HCT116 (cell line): ENCODE data around the gene AFTPH. TPM values are rescaled to one million over a fixed set of nuclear protein-coding genes. Genes with fewer than 3 reads are reported as not detected.

Experiments
- ATAC-seq: fragments of 200-7000 bp; cut with Tn5 transposase; 2 replicates; pipeline ENCODE4 v1.9.1; 2020; ENCODE audit warnings: mild to moderate bottlenecking, moderate library complexity
- BruUV-seq: library from RNA; stranded (reverse); fragments of 400-500 nt; replicated peaks from 2 replicates; lab custom pipeline; 2021; lab: Mats Ljungman, UMichigan
- CTCF ChIA-PET: fragments of 300-600 bp; sonication (Branson Sonifier 250); formaldehyde crosslinking; loops from one replicate; lab custom pipeline; 2021; ENCODE audit warnings: antibody characterized with exemption; lab: Charles Lee
- POLR2A ChIA-PET: fragments of 300-600, 350-600 bp; sonication (Branson Sonifier 250); formaldehyde crosslinking; loops from one replicate; lab custom pipeline; 2021; ENCODE audit warnings: antibody characterized with exemption; lab: Charles Lee
- RAD21 ChIA-PET, 2 experiments: fragments of 300-600 bp; sonication (Branson Sonifier 250); formaldehyde crosslinking; loops; one replicate each; lab custom pipeline; 2023; ENCODE audit warnings: low total read pairs in 2 of 2; ENCODE audit not compliant: uncharacterized antibody in 2 of 2, unreplicated experiment in 2 of 2, low non-redundant PET in 1 of 2; lab: Charles Lee
- DNase-seq: peaks from one replicate; pipeline ENCODE4 v3.0.0-alpha.2; 2010; ENCODE audit warnings: low read depth, low spot score
- H2AFZ ChIP-seq: fragments of 200-600 bp; shearing (Covaris generic), sonication (generic); 2 replicates; pipeline ENCODE4 v1.6.1; 2017; ENCODE audit warnings: low read depth, mixed run types, mixed read lengths, antibody characterized with exemption, low read length; ENCODE audit not compliant: poor library complexity, severe bottlenecking
- H3K27ac ChIP-seq: 2 replicates; pipeline ENCODE4 v1.5.1; 2012; ENCODE audit warnings: low read depth, low read length
- H3K27me3 ChIP-seq: fragments of 200-600 bp; sonication (generic); 2 replicates; pipeline ENCODE4 v1.6.1; 2016; ENCODE audit warnings: mixed run types, low read length, mixed read lengths; ENCODE audit not compliant: insufficient read depth
- H3K36me3 ChIP-seq, 2 experiments: fragments of 200-500 bp in 1 of 2; fragments of 200-600 bp in 1 of 2; sonication (Bioruptor generic) in 1 of 2; sonication (generic) in 1 of 2; 2 replicates each; pipeline versions ENCODE4 v1.5.1 to v1.6.1; 2014 to 2016; ENCODE audit warnings: low read length in 2 of 2, inconsistent platforms in 1 of 2, mixed read lengths in 1 of 2, mixed run types in 1 of 2; ENCODE audit not compliant: insufficient read depth in 2 of 2, control insufficient read depth in 1 of 2
- H3K4me1 ChIP-seq, 2 experiments: fragments of 200-600 bp in 1 of 2; sonication (generic) in 1 of 2; 2 replicates each; pipeline versions ENCODE4 v1.5.1 to v1.6.1; 2012 to 2017; ENCODE audit warnings: low read length in 2 of 2, inconsistent platforms in 1 of 2, mild to moderate bottlenecking in 1 of 2, mixed read lengths in 1 of 2, mixed run types in 1 of 2, moderate library complexity in 1 of 2; ENCODE audit not compliant: insufficient read depth in 2 of 2, control insufficient read depth in 1 of 2
- H3K4me2 ChIP-seq: fragments of 200-600 bp; sonication (generic); 2 replicates; pipeline ENCODE4 v1.6.1; 2017; ENCODE audit warnings: mixed run types, low read length, mixed read lengths
- H3K4me3 ChIP-seq, 2 experiments: fragments of 200-600 bp in 1 of 2; sonication (generic) in 1 of 2; replicated peaks in 1 of 2; 2 replicates each; pipeline ENCODE4 v1.5.1; 2011 to 2016; ENCODE audit warnings: low read length in 2 of 2, control low read depth in 1 of 2, low read depth in 1 of 2, mild to moderate bottlenecking in 1 of 2, mixed read lengths in 1 of 2, mixed run types in 1 of 2
- H3K79me2 ChIP-seq: fragments of 200-600 bp; sonication (generic); 2 replicates; pipeline ENCODE4 v1.6.1; 2017; ENCODE audit warnings: mild to moderate bottlenecking, mixed run types, low read length, moderate library complexity, mixed read lengths; ENCODE audit not compliant: insufficient read depth
- H3K9ac ChIP-seq: fragments of 200-600 bp; sonication (generic); 2 replicates; pipeline ENCODE4 v1.6.1; 2016; ENCODE audit warnings: low read length, mixed read lengths
- H3K9me2 ChIP-seq: fragments of 200-600 bp; sonication (generic), shearing (Covaris generic); 2 replicates; pipeline ENCODE4 v1.6.1; 2017; ENCODE audit warnings: mixed run types, mild to moderate bottlenecking, moderate library complexity; ENCODE audit not compliant: insufficient read depth
- H3K9me3 ChIP-seq, 2 experiments: fragments of 200-500 bp in 1 of 2; fragments of 200-600 bp in 1 of 2; sonication (Bioruptor generic) in 1 of 2; sonication (generic) in 1 of 2; 2 replicates each; pipeline ENCODE4 v1.6.1; 2014 to 2017; ENCODE audit warnings: low read length in 2 of 2, mixed read lengths in 2 of 2, inconsistent platforms in 1 of 2, low read depth in 1 of 2, mild to moderate bottlenecking in 1 of 2, mixed run types in 1 of 2, moderate library complexity in 1 of 2; ENCODE audit not compliant: control insufficient read depth in 1 of 2, insufficient read depth in 1 of 2
- H4K20me1 ChIP-seq: fragments of 200-600 bp; sonication (generic), shearing (Covaris generic); 2 replicates; pipeline ENCODE4 v1.6.1; 2017; ENCODE audit warnings: mixed run types, mild to moderate bottlenecking, moderate library complexity; ENCODE audit not compliant: insufficient read depth
- CBX3 ChIP-seq: IDR thresholded peaks from 2 replicates; pipeline ENCODE4 v1.6.1; 2012; ENCODE audit warnings: low read depth
- CEBPB ChIP-seq: IDR thresholded peaks from 2 replicates; pipeline ENCODE4 v1.6.1; 2012; ENCODE audit warnings: low read depth
- EGR1 ChIP-seq: IDR thresholded peaks from 2 replicates; pipeline ENCODE4 v1.6.1; 2012; ENCODE audit warnings: low read depth
- ELF1 ChIP-seq: IDR thresholded peaks from 2 replicates; pipeline ENCODE4 v1.6.1; 2012; ENCODE audit warnings: low read depth, borderline replicate concordance
- EZH2 ChIP-seq: fragments of 200-600 bp; sonication (generic); IDR thresholded peaks from 2 replicates; pipeline ENCODE4 v1.6.1; 2017; ENCODE audit warnings: antibody characterized with exemption, mixed run types
- EZH2phosphoT487 ChIP-seq: fragments of 200-600 bp; IDR thresholded peaks from 2 replicates; pipeline ENCODE4 v1.6.1; 2018; ENCODE audit warnings: antibody characterized with exemption, borderline replicate concordance
- FOSL1 ChIP-seq: IDR thresholded peaks from 2 replicates; pipeline ENCODE4 v1.6.1; 2012; ENCODE audit warnings: low read depth
- JUND ChIP-seq: IDR thresholded peaks from 2 replicates; pipeline ENCODE4 v1.6.1; 2012
- POLR2A ChIP-seq: IDR thresholded peaks from 2 replicates; pipeline ENCODE4 v1.7.0; 2011; ENCODE audit warnings: borderline replicate concordance; ENCODE audit not compliant: insufficient read depth, insufficient read length; ENCODE audit errors: extremely low read depth
- POLR2AphosphoS5 ChIP-seq: IDR thresholded peaks from 2 replicates; pipeline ENCODE4 v1.6.1; 2011; ENCODE audit warnings: mild to moderate bottlenecking, low read depth, low read length, moderate library complexity
- RAD21 ChIP-seq: IDR thresholded peaks from 2 replicates; pipeline ENCODE4 v1.6.1; 2012; ENCODE audit warnings: low read depth, mild to moderate bottlenecking
- SP1 ChIP-seq: IDR thresholded peaks from 2 replicates; pipeline ENCODE4 v1.6.1; 2012; ENCODE audit warnings: low read depth
- SRF ChIP-seq: IDR thresholded peaks from 2 replicates; pipeline ENCODE4 v1.6.1; 2012; ENCODE audit warnings: low read depth
- TCF7L2 ChIP-seq: IDR thresholded peaks from 2 replicates; pipeline ENCODE4 v1.7.0; 2011; ENCODE audit warnings: borderline replicate concordance, inconsistent platforms; ENCODE audit not compliant: insufficient read depth, insufficient read length; ENCODE audit errors: extremely low read depth
- ZNF274 ChIP-seq: fragments of 200-500 bp; sonication (Bioruptor generic); IDR thresholded peaks from 2 replicates; pipeline ENCODE4 v1.6.1; 2014; ENCODE audit warnings: mild to moderate bottlenecking, low read depth, low read length, inconsistent platforms
- intact Hi-C: fragments of 100-400 bp; cut with micrococcal nuclease; formaldehyde crosslinking; loops from 2 replicates; pipeline ENCODE4 v1.10.0; 2022
- total RNA-seq: library from RNA; stranded (reverse); gene quantifications from one replicate; pipeline ENCODE4 v1.2.1, GENCODE V29; 2021; ENCODE audit not compliant: unreplicated experiment
- TF ChIP-seq, protein P1 (sequence below): IDR thresholded peaks from 2 replicates; pipeline ENCODE4 v1.6.1; 2011; ENCODE audit warnings: mild to moderate bottlenecking, low read length, moderate library complexity; ENCODE audit not compliant: insufficient replicate concordance; ENCODE audit errors: extremely low read depth
- TF ChIP-seq, protein P2 (sequence below): IDR thresholded peaks from 2 replicates; pipeline ENCODE4 v1.6.1; 2012; ENCODE audit warnings: low read depth
- TF ChIP-seq, protein P3 (sequence below), 3 experiments: fragments of 200-600 bp in 1 of 3; sonication (generic) in 1 of 3; IDR thresholded peaks in 2 of 3; conservative IDR thresholded peaks in 1 of 3; 2 replicates each; pipeline ENCODE4 v1.5.1; 2012 to 2017; ENCODE audit warnings: low read depth in 2 of 3, low read length in 2 of 3, antibody characterized with exemption in 1 of 3, borderline replicate concordance in 1 of 3, control low read depth in 1 of 3, mild to moderate bottlenecking in 1 of 3, mixed read lengths in 1 of 3, mixed run types in 1 of 3, moderate library complexity in 1 of 3; ENCODE audit not compliant: insufficient read depth in 1 of 3

The AFTPH gene
- total RNA-seq, 1 experiment from 2014 or later: 23.6 TPM

GRCh38 chr2:64610316-64610855, 86.3 kb downstream of the AFTPH start:
- Histone ChIP-seq H3K9me2 (no peaks in the 10 kb centered on the region), H3K4me3 (no peak overlapping the region), H3K4me2 (no peak overlapping the region), H3K4me1 (peaks cover 0 to 5% of the 10 kb centered on the region in 2 experiments; a peak in 1 of 4 replicates), H3K9ac (no peak overlapping the region), H2AFZ (no peak overlapping the region), H3K27ac (no peak overlapping the region), H3K27me3 (no peaks in the 10 kb centered on the region), H3K79me2 (no peaks in the 10 kb centered on the region), H4K20me1 (no peaks in the 10 kb centered on the region), H3K36me3 (no peaks in the 10 kb centered on the region), H3K9me3 (no peaks in the 10 kb centered on the region)
- TF ChIP-seq TCF7L2: no peak
- TF ChIP-seq ZNF274: no peak
- TF ChIP-seq EGR1: no peak
- TF ChIP-seq, protein P1, sequence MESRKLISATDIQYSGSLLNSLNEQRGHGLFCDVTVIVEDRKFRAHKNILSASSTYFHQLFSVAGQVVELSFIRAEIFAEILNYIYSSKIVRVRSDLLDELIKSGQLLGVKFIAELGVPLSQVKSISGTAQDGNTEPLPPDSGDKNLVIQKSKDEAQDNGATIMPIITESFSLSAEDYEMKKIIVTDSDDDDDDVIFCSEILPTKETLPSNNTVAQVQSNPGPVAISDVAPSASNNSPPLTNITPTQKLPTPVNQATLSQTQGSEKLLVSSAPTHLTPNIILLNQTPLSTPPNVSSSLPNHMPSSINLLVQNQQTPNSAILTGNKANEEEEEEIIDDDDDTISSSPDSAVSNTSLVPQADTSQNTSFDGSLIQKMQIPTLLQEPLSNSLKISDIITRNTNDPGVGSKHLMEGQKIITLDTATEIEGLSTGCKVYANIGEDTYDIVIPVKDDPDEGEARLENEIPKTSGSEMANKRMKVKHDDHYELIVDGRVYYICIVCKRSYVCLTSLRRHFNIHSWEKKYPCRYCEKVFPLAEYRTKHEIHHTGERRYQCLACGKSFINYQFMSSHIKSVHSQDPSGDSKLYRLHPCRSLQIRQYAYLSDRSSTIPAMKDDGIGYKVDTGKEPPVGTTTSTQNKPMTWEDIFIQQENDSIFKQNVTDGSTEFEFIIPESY: no peak
- no peak for TF ChIP-seq SRF
- TF ChIP-seq JUND: no peak
- TF ChIP-seq EZH2phosphoT487: no peak
- TF ChIP-seq CBX3: no peak
- no peak for TF ChIP-seq POLR2AphosphoS5
- TF ChIP-seq RAD21: no peak
- TF ChIP-seq, protein P2, sequence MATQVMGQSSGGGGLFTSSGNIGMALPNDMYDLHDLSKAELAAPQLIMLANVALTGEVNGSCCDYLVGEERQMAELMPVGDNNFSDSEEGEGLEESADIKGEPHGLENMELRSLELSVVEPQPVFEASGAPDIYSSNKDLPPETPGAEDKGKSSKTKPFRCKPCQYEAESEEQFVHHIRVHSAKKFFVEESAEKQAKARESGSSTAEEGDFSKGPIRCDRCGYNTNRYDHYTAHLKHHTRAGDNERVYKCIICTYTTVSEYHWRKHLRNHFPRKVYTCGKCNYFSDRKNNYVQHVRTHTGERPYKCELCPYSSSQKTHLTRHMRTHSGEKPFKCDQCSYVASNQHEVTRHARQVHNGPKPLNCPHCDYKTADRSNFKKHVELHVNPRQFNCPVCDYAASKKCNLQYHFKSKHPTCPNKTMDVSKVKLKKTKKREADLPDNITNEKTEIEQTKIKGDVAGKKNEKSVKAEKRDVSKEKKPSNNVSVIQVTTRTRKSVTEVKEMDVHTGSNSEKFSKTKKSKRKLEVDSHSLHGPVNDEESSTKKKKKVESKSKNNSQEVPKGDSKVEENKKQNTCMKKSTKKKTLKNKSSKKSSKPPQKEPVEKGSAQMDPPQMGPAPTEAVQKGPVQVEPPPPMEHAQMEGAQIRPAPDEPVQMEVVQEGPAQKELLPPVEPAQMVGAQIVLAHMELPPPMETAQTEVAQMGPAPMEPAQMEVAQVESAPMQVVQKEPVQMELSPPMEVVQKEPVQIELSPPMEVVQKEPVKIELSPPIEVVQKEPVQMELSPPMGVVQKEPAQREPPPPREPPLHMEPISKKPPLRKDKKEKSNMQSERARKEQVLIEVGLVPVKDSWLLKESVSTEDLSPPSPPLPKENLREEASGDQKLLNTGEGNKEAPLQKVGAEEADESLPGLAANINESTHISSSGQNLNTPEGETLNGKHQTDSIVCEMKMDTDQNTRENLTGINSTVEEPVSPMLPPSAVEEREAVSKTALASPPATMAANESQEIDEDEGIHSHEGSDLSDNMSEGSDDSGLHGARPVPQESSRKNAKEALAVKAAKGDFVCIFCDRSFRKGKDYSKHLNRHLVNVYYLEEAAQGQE: no peak
- no peak for TF ChIP-seq SP1
- no peak for TF ChIP-seq EZH2
- no peak for TF ChIP-seq CEBPB
- no peak for TF ChIP-seq FOSL1
- TF ChIP-seq, protein P3, sequence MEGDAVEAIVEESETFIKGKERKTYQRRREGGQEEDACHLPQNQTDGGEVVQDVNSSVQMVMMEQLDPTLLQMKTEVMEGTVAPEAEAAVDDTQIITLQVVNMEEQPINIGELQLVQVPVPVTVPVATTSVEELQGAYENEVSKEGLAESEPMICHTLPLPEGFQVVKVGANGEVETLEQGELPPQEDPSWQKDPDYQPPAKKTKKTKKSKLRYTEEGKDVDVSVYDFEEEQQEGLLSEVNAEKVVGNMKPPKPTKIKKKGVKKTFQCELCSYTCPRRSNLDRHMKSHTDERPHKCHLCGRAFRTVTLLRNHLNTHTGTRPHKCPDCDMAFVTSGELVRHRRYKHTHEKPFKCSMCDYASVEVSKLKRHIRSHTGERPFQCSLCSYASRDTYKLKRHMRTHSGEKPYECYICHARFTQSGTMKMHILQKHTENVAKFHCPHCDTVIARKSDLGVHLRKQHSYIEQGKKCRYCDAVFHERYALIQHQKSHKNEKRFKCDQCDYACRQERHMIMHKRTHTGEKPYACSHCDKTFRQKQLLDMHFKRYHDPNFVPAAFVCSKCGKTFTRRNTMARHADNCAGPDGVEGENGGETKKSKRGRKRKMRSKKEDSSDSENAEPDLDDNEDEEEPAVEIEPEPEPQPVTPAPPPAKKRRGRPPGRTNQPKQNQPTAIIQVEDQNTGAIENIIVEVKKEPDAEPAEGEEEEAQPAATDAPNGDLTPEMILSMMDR (IDR thresholded peaks at IDR 0.05 in 2 of 3, conservative IDR thresholded peaks at IDR 0.05 in 1 of 3; ENCODE audit: borderline replicate concordance in 1 of 3, insufficient read depth in 1 of 3, low read depth in 2 of 3, low read length in 2 of 3): no peak
- TF ChIP-seq ELF1: no peak
- no peak for TF ChIP-seq POLR2A
- DNase-seq: no peak
- CTCF ChIA-PET: no interaction called here
- no TSS peak for BruUV-seq
- RAD21 ChIA-PET: no interaction called here
- POLR2A ChIA-PET: no interaction called here
- intact Hi-C loops: no loop called here
- ATAC-seq: no peak
